Suppressor macrophage treated with lipopolysaccharide for 4 hours (primary cell): Measurements from ENCODE around the gene TPX2.

ENCODE experiments used
- DNase-seq: peaks from one replicate; pipeline ENCODE4 v3.0.0-alpha.2; 2020

Gene TPX2

GRCh38 chr20:31835977-31836852 lies 97.1 kb downstream of the TPX2 start:
- peak; percentile 78 for DNase-seq

- no peak for DNase-seq
Measured at GRCh38 chr20:31836853-31837608, 97.9 kb downstream of the TPX2 start.

- DNase-seq = peak; percentile 45
Measured at GRCh38 chr20:31837896-31838397, 98.9 kb downstream of the TPX2 start.

- DNase-seq = no peak
Measured at GRCh38 chr20:31838646-31839292, 99.7 kb downstream of the TPX2 start.

- DNase-seq = no peak
Measured at GRCh38 chr20:31839782-31840487, 100.8 kb downstream of the TPX2 start.

- no peak for DNase-seq
Measured at GRCh38 chr20:31840906-31841816, 102.1 kb downstream of the TPX2 start.

GRCh38 chr20:31841928-31842327 lies 102.8 kb downstream of the TPX2 start:
- no peak for DNase-seq

GRCh38 chr20:31842471-31843157 lies 103.5 kb downstream of the TPX2 start:
- no peak for DNase-seq

GRCh38 chr20:31843288-31843687 lies 104.2 kb downstream of the TPX2 start:
- DNase-seq = no peak

GRCh38 chr20:31843881-31844280 lies 104.8 kb downstream of the TPX2 start:
- no peak for DNase-seq

GRCh38 chr20:31844737-31845299 lies 105.7 kb downstream of the TPX2 start:
- no peak for DNase-seq

GRCh38 chr20:31845300-31845863 lies 106.3 kb downstream of the TPX2 start, which contains the start of gene FOXS1:
Gene FOXS1 (minus strand): TSS chr20:31845604. CDS start chr20:31845542, 62 bp downstream.
- DNase-seq = no peak

- no peak for DNase-seq
Measured at GRCh38 chr20:31846793-31847138, 107.7 kb downstream of the TPX2 start.

- no peak for DNase-seq
Measured at GRCh38 chr20:31848088-31848999, 109.3 kb downstream of the TPX2 start.

GRCh38 chr20:31849306-31849930 lies 110.3 kb downstream of the TPX2 start:
- DNase-seq = no peak
